ENCODE results near the gene RAB3GAP2. TPM values are rescaled to one million over a fixed set of nuclear protein-coding genes. Genes with fewer than 3 reads are reported as not detected.
"Not testable (repeated sequence)": the region's sequence is repeated elsewhere in the genome, so short reads cannot be mapped to it uniquely, and the experiment has no call there.

The RAB3GAP2 gene
- polyA plus RNA-seq, 6 donors from 2014 or later = 21.3 to 39.5 (median 24.6) TPM

DNA sequence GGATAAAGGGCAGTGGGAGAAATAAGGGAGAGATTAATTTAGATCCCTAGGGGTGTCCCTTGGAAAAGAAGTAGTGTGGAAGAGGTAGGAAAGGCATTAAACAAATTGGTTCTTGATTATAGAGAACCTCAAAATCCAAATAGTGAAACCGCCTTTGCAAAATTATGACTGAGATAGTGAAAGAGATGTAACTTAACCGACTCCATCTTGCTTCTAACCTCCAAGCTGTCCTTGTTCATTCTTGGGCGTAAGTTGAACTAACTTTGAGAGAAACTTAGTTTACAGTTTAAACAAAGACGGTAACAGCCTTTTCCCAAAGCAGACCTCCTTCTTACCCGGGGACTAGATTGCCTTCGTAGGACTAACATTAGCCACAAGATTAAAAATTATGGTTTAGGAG is 3.2 kb upstream of the RAB3GAP2 start:
- no peaks in the 10 kb centered on the region for H3K36me3 Mint-ChIP-seq
- no peaks in the 10 kb centered on the region for H3K9me3 Mint-ChIP-seq
- no peak for DNase-seq
- no peak overlapping the region for H3K4me3 Mint-ChIP-seq
- no peak for ATAC-seq (ENCODE audit: low read depth in 2 of 2)
- H3K4me1 Mint-ChIP-seq = peaks cover 0 to 5% (median 0%) of the 10 kb centered on the region in 3 donors
- peaks cover 10 to 31% (median 16%) of the 10 kb centered on the region in 3 donors for H3K27me3 Mint-ChIP-seq
- H3K27ac Mint-ChIP-seq = no peak overlapping the region

DNA sequence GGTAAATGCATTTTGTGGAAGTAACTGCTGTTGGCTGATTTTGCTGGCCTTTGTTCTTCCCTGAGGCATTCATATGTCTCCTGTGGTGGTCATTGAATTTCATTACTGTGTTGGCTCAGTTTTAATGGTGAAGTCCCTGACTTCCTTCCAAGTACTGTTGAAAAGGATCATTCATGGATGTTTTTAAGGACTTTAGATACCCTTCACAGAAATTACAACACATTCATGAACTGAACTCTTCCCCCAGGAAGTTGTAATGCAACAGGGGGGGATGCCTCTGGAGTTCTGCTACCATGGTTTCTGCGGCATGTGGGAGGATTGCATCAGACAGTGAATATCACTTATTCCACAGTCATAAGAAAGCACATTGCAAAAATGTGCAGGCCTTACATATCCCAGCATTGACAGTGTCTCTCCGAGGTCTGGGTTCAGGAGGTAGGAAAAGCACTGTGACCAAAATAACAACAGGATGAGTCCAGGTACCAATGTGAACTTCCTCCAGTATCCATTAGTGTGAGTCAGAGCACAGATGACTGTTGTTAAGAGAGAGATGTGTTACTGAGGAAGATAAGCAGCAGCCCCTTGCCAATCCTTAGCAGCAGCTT is 2.1 kb upstream of the RAB3GAP2 start:
- DNase-seq = no peak
- Mint-ChIP-seq H3K27me3 (peaks cover 10 to 31% (median 16%) of the 10 kb centered on the region in 3 donors), H3K4me1 (peaks cover 0 to 5% (median 0%) of the 10 kb centered on the region in 3 donors), H3K27ac (no peak overlapping the region), H3K36me3 (no peaks in the 10 kb centered on the region), H3K9me3 (no peaks in the 10 kb centered on the region), H3K4me3 (peak overlapping the region in 1 of 8 donors; percentile 23)
- no peak for ATAC-seq (ENCODE audit: low read depth in 2 of 2)

DNA sequence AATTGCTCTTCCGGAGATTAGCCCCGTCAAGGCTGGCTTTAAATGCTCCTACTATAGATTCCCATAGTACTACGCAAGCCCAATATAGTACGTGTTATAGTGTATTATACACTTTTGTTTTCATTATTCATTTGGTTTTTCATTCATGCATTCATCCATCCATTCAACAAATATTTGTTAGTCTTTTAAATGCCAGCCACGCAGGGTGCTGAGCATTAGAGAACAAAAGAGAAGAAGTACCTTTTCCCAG is 513 bp upstream of the RAB3GAP2 start:
- DNase-seq (no peak), ATAC-seq (ENCODE audit: low read depth in 2 of 2) (no peak)
- Mint-ChIP-seq H3K4me3 (no peak overlapping the region), H3K27me3 (peaks cover 9 to 25% (median 10%) of the 10 kb centered on the region in 3 donors), H3K36me3 (peaks cover 0 to 5% of the 10 kb centered on the region in 2 donors), H3K4me1 (peaks cover 0 to 10% (median 3%) of the 10 kb centered on the region in 3 donors), H3K9me3 (no peaks in the 10 kb centered on the region), H3K27ac (no peak overlapping the region)

DNA sequence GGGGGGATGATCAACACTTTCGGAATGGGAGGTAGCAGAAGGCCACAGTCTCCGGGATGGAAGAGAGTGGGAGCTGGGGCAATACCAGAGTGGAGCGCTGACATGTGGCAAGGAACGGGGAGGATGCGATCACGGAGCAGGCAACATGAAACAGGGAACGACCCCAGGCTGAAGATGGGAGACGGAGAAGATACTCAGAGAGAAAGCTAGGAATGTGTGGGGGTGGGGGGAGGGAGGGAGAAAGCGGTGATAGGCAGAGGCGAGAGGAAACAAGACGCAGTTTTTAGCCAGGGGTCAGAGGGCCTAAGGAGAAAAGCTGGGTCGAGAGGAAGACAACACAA is 577 bp downstream of the RAB3GAP2 start:
- H3K27ac Mint-ChIP-seq = no peak overlapping the region
- peaks cover 0 to 19% (median 3%) of the 10 kb centered on the region in 3 donors for H3K4me1 Mint-ChIP-seq
- H3K9me3 Mint-ChIP-seq = no peaks in the 10 kb centered on the region
- H3K4me3 Mint-ChIP-seq = no peak overlapping the region
- DNase-seq (peak; percentile 0), ATAC-seq (ENCODE audit: low read depth in 2 of 2) (no peak)
- H3K36me3 Mint-ChIP-seq = peaks cover 0 to 13% of the 10 kb centered on the region in 2 donors
- peaks cover 9 to 20% (median 9%) of the 10 kb centered on the region in 3 donors for H3K27me3 Mint-ChIP-seq

DNA sequence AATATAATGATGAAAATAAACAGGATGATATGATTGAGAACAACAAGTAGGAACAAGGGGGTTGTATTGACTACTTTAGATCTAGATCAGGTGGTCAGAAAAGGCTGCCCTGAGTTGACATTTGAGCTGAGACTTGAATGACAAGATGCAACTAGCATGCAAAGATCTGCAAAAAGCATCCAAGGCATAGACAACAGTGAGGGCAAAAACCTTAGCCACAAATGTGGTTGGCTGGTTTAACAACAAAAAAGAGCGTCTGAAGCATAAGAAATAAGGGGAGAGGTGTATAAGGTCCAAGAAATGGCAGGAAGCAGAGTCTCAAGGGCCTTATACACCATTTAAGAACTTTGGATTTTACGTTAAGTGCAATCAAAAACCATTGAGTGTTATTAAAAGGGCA is 3.2 kb downstream of the RAB3GAP2 start:
- Mint-ChIP-seq H3K36me3 (peaks cover 0 to 18% of the 10 kb centered on the region in 2 donors), H3K9me3 (no peaks in the 10 kb centered on the region), H3K4me1 (peaks cover 0 to 31% (median 3%) of the 10 kb centered on the region in 3 donors), H3K4me3 (no peak overlapping the region), H3K27ac (peak overlapping the region in 1 of 6 donors; percentile 58), H3K27me3 (no peaks in the 10 kb centered on the region)
- ATAC-seq (ENCODE audit: low read depth in 2 of 2) (no peak), DNase-seq (no peak)

DNA sequence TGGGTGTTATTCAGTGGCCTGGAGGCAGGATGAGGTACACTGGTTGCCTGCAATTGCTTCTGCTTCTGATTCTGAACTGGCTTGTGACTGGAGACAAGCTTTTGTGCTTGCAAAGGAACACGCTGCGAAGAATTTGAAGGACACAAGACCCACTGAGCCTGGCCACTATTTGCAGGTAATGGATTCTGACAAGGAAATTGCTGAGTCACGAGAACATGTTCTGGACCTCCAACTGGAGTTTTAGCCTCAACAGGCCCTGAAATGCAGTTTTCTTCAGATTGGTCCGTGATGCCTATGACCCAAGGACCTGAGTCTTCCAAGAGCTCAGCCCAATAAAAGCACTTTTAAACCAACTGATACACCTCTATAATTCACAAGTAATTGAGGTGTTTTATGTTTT is 4.6 kb downstream of the RAB3GAP2 start:
- Mint-ChIP-seq H3K27ac (no peak overlapping the region), H3K4me1 (peaks cover 3 to 30% (median 5%) of the 10 kb centered on the region in 3 donors), H3K27me3 (no peaks in the 10 kb centered on the region), H3K4me3 (no peak overlapping the region), H3K36me3 (peaks cover 0 to 24% of the 10 kb centered on the region in 2 donors), H3K9me3 (peaks cover 0 to 2% (median 0%) of the 10 kb centered on the region in 7 donors)
- DNase-seq = no peak
- ATAC-seq (ENCODE audit: low read depth in 2 of 2) = no peak

DNA sequence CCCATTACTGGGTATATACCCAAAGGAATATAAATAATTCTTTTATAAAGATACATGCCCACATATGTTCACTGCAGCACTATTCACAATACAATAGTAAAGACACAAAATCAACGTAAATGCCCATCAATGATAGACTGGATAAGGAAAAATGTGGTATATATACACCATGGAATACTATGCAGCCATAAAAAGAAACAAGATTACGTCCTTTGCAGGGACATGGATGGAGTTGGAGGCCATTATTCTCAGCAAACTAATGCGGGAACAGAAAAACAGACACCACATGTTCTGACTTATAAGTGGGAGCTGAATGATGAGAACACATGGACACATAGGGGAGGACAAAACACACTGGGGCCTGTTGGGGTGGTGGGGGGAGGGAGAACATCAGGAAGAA is 12.0 kb downstream of the RAB3GAP2 start:
- peak overlapping the region in 1 of 8 donors; percentile 53 for H3K4me3 Mint-ChIP-seq
- H3K27ac Mint-ChIP-seq; ATAC-seq (ENCODE audit: low read depth in 2 of 2); H3K27me3 Mint-ChIP-seq; DNase-seq: not testable (repeated sequence)
- peaks cover 11 to 26% of the 10 kb centered on the region in 2 donors for H3K36me3 Mint-ChIP-seq
- peaks cover 5 to 29% (median 15%) of the 10 kb centered on the region in 7 donors for H3K9me3 Mint-ChIP-seq
- H3K4me1 Mint-ChIP-seq = peaks cover 38 to 48% (median 47%) of the 10 kb centered on the region in 3 donors

DNA sequence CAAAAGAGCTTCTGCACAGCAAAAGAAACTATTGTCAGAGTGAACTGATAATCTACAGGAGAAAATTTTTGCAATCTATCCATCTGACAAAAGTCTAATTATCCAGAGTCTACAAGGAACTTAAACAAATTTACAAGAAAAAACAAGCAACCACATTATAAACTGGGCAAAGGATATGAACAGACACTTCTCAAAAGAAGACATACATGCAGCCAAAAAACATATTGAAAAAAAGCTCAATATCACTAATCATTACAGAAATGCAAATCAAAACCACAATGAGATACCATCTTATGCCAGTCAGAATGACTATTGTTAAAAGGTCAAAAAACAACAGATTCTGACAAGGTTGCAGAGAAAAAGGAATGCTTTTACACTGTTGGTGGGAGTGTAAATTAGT is 12.5 kb downstream of the RAB3GAP2 start:
- DNase-seq; H3K27me3 Mint-ChIP-seq; ATAC-seq (ENCODE audit: low read depth in 2 of 2): not testable (repeated sequence)
- Mint-ChIP-seq H3K9me3 (peaks cover 5 to 29% (median 15%) of the 10 kb centered on the region in 7 donors), H3K4me1 (peaks cover 41 to 53% (median 52%) of the 10 kb centered on the region in 3 donors), H3K4me3 (peak overlapping the region in 1 of 8 donors; percentile 12), H3K27ac (peak overlapping the region in 1 of 6 donors; percentile 24), H3K36me3 (peaks cover 11 to 26% of the 10 kb centered on the region in 2 donors)

DNA sequence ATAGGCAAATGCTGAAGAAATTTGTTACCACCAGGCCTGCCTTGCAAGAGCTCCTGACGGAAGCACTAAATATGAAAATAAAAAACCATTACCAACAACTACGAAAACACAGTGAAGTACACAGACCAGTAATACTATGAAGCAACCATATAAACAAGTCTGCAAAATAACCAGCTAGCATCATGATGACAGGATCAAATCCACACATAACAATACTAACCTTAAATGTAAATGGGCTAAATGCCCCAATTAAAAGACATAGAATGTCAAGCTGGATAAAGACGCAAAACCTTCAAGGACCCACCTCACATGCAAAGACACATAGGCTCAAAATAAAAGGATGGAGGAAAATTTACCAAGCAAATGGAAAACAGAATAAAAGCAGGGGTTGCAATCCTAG is 16.1 kb downstream of the RAB3GAP2 start:
- Mint-ChIP-seq H3K4me3 (peak overlapping the region in 1 of 8 donors; percentile 6), H3K36me3 (peaks cover 19 to 44% of the 10 kb centered on the region in 2 donors), H3K4me1 (peaks cover 54 to 77% (median 73%) of the 10 kb centered on the region in 3 donors), H3K9me3 (peaks cover 9 to 39% (median 17%) of the 10 kb centered on the region in 7 donors), H3K27ac (peak overlapping the region in 4 of 6 donors; percentile 1 to 73 (median 51))
- not testable (repeated sequence) for DNase-seq; H3K27me3 Mint-ChIP-seq; ATAC-seq (ENCODE audit: low read depth in 2 of 2)

DNA sequence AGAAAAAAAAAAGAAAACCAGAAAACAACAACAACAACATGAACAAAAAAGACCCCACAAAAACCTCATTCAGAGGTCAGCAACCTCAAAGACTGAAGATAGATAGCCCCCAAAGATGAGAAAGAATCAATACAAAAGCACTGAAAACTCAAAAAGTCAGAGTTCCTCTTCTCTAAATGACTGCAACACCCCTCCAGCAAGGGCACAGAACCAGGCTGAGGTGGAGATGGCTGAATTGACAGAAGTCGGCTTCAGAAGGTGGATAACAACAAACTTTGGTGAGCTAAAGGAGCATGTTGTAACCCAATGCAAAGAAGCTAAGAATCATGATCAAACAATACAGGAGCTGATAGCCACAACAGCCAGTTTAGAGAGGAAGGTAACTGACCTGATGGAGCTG is 17.0 kb downstream of the RAB3GAP2 start:
- peaks cover 19 to 47% of the 10 kb centered on the region in 2 donors for H3K36me3 Mint-ChIP-seq
- H3K9me3 Mint-ChIP-seq = peaks cover 6 to 42% (median 10%) of the 10 kb centered on the region in 7 donors
- H3K4me3 Mint-ChIP-seq = peak overlapping the region in 1 of 8 donors; percentile 12
- peak overlapping the region in 5 of 6 donors; percentile 3 to 87 (median 73) for H3K27ac Mint-ChIP-seq
- DNase-seq = no peak
- peaks cover 56 to 84% (median 75%) of the 10 kb centered on the region in 3 donors for H3K4me1 Mint-ChIP-seq
- H3K27me3 Mint-ChIP-seq = no peaks in the 10 kb centered on the region
- ATAC-seq (ENCODE audit: low read depth in 2 of 2) = no peak

DNA sequence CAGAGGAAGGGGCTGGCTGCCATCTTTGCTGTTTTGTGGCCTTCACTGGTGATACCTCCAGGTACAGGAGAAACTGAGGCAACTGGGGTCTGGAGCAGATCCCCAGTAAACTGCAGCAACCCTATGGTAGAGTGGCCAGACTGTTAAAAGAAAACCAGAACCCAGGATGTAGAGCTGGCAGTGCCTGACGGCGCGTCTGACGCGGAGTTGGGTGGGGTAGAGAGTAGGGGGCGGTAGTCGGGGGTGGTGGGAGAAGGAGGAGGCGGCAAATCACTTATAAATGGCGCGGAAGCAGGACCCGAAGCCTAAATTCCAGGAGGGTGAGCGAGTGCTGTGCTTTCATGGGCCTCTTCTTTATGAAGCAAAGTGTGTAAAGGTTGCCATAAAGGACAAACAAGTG is 19.0 kb downstream of the RAB3GAP2 start:
- Mint-ChIP-seq H3K27ac (peak overlapping the region; percentile 23 to 92 (median 74)), H3K36me3 (peaks cover 26 to 48% of the 10 kb centered on the region in 2 donors), H3K9me3 (peaks cover 5 to 44% (median 16%) of the 10 kb centered on the region in 7 donors), H3K4me3 (peak overlapping the region in 7 of 8 donors; percentile 11 to 73 (median 58)), H3K4me1 (peaks cover 51 to 73% (median 68%) of the 10 kb centered on the region in 3 donors)
- not testable (repeated sequence) for DNase-seq, H3K27me3 Mint-ChIP-seq
- ATAC-seq (ENCODE audit: low read depth in 2 of 2) = peak; percentile 97 to 99

DNA sequence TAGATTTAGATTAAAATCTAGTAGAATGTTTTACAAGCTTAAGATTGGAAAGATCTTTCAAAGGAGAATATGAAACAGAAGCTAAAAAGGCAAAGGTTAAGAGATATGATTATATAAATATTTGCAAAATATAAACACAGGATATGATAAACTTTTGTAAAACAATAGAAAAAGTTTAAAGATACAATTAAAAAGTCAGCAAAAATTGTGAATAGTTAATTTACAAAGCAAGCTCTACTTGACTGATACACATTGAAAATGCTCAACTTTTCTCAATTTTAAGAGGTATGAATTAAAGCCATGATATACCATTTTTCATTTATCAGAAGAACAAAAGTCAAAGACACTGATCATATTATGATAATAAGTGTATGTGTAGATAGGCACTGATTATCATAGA is 21.0 kb downstream of the RAB3GAP2 start:
- Mint-ChIP-seq H3K27ac (no peak overlapping the region), H3K4me1 (peaks cover 37 to 53% (median 48%) of the 10 kb centered on the region in 3 donors), H3K9me3 (peaks cover 5 to 44% (median 24%) of the 10 kb centered on the region in 7 donors), H3K36me3 (peaks cover 35 to 48% of the 10 kb centered on the region in 2 donors), H3K27me3 (no peaks in the 10 kb centered on the region), H3K4me3 (no peak overlapping the region)
- DNase-seq = no peak
- no peak for ATAC-seq (ENCODE audit: low read depth in 2 of 2)

DNA sequence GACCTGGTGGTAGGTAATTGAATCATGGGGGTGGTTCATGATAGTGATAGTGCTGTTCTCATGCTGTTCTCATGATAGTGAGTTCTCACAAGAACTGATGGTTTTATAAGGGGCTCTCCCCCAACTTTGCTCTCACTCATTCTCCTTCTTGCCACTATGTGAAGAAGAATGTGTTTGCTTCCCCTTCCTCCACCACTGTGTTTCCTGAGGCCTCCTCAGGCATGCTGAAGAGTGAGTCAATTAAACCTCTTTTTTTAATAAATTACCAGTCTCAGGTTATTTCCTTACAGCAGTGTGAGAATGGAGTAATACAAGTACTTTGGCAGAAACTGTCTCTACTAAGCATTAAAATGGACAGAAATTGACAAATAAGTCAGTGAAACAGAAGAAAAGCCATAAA is 21.6 kb downstream of the RAB3GAP2 start:
- ATAC-seq (ENCODE audit: low read depth in 2 of 2) = no peak
- Mint-ChIP-seq H3K4me3 (peak overlapping the region in 1 of 8 donors; percentile 9), H3K36me3 (peaks cover 35 to 44% of the 10 kb centered on the region in 2 donors), H3K27me3 (no peaks in the 10 kb centered on the region), H3K27ac (peak overlapping the region in 2 of 6 donors; percentile 12 to 60), H3K4me1 (peaks cover 31 to 51% (median 42%) of the 10 kb centered on the region in 3 donors), H3K9me3 (peaks cover 5 to 47% (median 27%) of the 10 kb centered on the region in 7 donors)
- DNase-seq = no peak

DNA sequence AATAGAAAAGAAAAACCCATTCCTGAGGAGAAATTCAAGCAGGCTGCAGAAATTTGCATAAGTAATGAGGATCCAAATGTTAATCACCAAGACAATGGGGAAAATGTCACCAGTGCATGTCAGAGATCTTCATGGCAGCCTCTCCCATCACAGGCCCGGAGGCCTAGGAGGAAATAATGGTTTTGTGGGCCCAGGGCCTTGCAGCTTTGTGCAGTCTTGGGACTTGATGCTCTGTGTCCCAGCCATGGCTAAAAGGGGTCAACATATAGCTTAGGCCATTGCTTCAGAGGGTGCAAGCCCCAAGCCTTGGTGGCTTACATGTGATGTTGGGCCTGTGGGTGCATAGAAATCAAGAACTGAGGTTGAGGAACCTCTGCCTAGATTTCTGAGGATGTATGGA is 22.7 kb downstream of the RAB3GAP2 start:
- peaks cover 5 to 53% (median 27%) of the 10 kb centered on the region in 7 donors for H3K9me3 Mint-ChIP-seq
- H3K36me3 Mint-ChIP-seq = peaks cover 41 to 44% of the 10 kb centered on the region in 2 donors
- DNase-seq (no peak), ATAC-seq (ENCODE audit: low read depth in 2 of 2) (no peak)
- peaks cover 23 to 40% (median 36%) of the 10 kb centered on the region in 3 donors for H3K4me1 Mint-ChIP-seq
- peak overlapping the region in 1 of 6 donors; percentile 59 for H3K27ac Mint-ChIP-seq
- H3K4me3 Mint-ChIP-seq = peak overlapping the region in 1 of 8 donors; percentile 63
- H3K27me3 Mint-ChIP-seq = no peaks in the 10 kb centered on the region

Measured in naive B cell (primary cell).